ENCODE data around the gene MAP2K2. TPM values are rescaled to one million over a fixed set of nuclear protein-coding genes. Genes with fewer than 3 reads are reported as not detected.
A peak's percentile ranks its signal among the peaks of the same experiment; 100 is the strongest.

MAP2K2 gene
- total and polyA plus RNA-seq, 9 of the 15 experiments (the other 6 are each of a cell fraction or from before 2014, with no cell fraction given), result 1.0 to 151 (median 58.3) TPM

GRCh38 chr19:4123615-4124568 is at the start of gene MAP2K2 (continued):
- TF ChIP-seq ZNF609 (CRISPR knock-in tag; IDR thresholded peaks at IDR 0.05; ENCODE audit: borderline replicate concordance), result 0 out of 2 replicates have a peak, but pooled peaks have one; percentile 28
- peak; percentile 32; the same call in 1 of the 2 replicates for TF ChIP-seq HCFC1 (IDR thresholded peaks at IDR 0.05; ENCODE audit: low read depth, low read length)
- TF ChIP-seq RBM34 (IDR thresholded peaks at IDR 0.05; ENCODE audit: borderline replicate concordance, insufficient read depth, low read length), result no peak
- TF ChIP-seq TAF15 (IDR thresholded peaks at IDR 0.05; ENCODE audit: low read depth, low read length), result no peak
- TF ChIP-seq ZNF143 (CRISPR knock-in tag; IDR thresholded peaks at IDR 0.05), result no peak
- TF ChIP-seq, protein P1, sequence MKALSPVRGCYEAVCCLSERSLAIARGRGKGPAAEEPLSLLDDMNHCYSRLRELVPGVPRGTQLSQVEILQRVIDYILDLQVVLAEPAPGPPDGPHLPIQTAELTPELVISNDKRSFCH (CRISPR knock-in tag; IDR thresholded peaks at IDR 0.05), result no peak
- TF ChIP-seq, protein P1 (tag; IDR thresholded peaks at IDR 0.05), result 0 out of 2 replicates have a peak, but pooled peaks have one; percentile 40
- TF ChIP-seq, protein P2, sequence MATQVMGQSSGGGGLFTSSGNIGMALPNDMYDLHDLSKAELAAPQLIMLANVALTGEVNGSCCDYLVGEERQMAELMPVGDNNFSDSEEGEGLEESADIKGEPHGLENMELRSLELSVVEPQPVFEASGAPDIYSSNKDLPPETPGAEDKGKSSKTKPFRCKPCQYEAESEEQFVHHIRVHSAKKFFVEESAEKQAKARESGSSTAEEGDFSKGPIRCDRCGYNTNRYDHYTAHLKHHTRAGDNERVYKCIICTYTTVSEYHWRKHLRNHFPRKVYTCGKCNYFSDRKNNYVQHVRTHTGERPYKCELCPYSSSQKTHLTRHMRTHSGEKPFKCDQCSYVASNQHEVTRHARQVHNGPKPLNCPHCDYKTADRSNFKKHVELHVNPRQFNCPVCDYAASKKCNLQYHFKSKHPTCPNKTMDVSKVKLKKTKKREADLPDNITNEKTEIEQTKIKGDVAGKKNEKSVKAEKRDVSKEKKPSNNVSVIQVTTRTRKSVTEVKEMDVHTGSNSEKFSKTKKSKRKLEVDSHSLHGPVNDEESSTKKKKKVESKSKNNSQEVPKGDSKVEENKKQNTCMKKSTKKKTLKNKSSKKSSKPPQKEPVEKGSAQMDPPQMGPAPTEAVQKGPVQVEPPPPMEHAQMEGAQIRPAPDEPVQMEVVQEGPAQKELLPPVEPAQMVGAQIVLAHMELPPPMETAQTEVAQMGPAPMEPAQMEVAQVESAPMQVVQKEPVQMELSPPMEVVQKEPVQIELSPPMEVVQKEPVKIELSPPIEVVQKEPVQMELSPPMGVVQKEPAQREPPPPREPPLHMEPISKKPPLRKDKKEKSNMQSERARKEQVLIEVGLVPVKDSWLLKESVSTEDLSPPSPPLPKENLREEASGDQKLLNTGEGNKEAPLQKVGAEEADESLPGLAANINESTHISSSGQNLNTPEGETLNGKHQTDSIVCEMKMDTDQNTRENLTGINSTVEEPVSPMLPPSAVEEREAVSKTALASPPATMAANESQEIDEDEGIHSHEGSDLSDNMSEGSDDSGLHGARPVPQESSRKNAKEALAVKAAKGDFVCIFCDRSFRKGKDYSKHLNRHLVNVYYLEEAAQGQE (IDR thresholded peaks at IDR 0.05; ENCODE audit: borderline replicate concordance), result no peak
- TF ChIP-seq, protein P2 (CRISPR knock-in tag; IDR thresholded peaks at IDR 0.05; ENCODE audit: low read depth), result no peak
- no peak for TF ChIP-seq KDM1A (IDR thresholded peaks at IDR 0.05)
- TF ChIP-seq, protein P3, sequence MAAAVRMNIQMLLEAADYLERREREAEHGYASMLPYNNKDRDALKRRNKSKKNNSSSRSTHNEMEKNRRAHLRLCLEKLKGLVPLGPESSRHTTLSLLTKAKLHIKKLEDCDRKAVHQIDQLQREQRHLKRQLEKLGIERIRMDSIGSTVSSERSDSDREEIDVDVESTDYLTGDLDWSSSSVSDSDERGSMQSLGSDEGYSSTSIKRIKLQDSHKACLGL (CRISPR knock-in tag; IDR thresholded peaks at IDR 0.05; ENCODE audit: borderline replicate concordance, poor library complexity, severe bottlenecking), result peak; percentile 11
- TF ChIP-seq ZNF324 (CRISPR knock-in tag; IDR thresholded peaks at IDR 0.05), result no peak
